H1 (cell line): ENCODE measurements around the gene ETF1. TPM values are rescaled to one million over a fixed set of nuclear protein-coding genes. Genes with fewer than 3 reads are reported as not detected.

Experiments used
- BACH1 ChIP-seq: IDR thresholded peaks from 2 replicates; pipeline ENCODE4 v1.6.1; 2012; ENCODE audit warnings: low read length, improper control_type of control experiment
- BCL11A ChIP-seq, 2 experiments: IDR thresholded peaks; one replicate each; pipeline ENCODE4 v1.6.1; 2011; ENCODE audit warnings: low read depth in 2 of 2, low read length in 2 of 2, mild to moderate bottlenecking in 2 of 2
- EP300 ChIP-seq, 2 experiments: IDR thresholded peaks; 1 replicate in 1 of 2; 2 replicates in 1 of 2; pipeline ENCODE4 v1.6.1; 2011 to 2012; ENCODE audit warnings: low read depth in 2 of 2, low read length in 2 of 2, mild to moderate bottlenecking in 2 of 2, borderline replicate concordance in 1 of 2, inconsistent platforms in 1 of 2, moderate library complexity in 1 of 2
- HDAC2 ChIP-seq, 2 experiments: fragments of 300-600 bp in 1 of 2; sonication (generic) in 1 of 2; IDR thresholded peaks; 2 replicates each; pipeline ENCODE4 v1.6.1; 2011 to 2012; ENCODE audit warnings: low read depth in 2 of 2, low read length in 2 of 2, mild to moderate bottlenecking in 2 of 2, moderate library complexity in 2 of 2, borderline replicate concordance in 1 of 2, inconsistent platforms in 1 of 2
- HDAC6 ChIP-seq: IDR thresholded peaks from one replicate; pipeline ENCODE4 v1.7.1; 2012; ENCODE audit warnings: low read depth, mild to moderate bottlenecking, inconsistent platforms, low read length, moderate library complexity
- KDM5A ChIP-seq: fragments of 200-600 bp; IDR thresholded peaks from 2 replicates; pipeline ENCODE4 v1.7.1; 2012; ENCODE audit warnings: mild to moderate bottlenecking, low read length, inconsistent platforms, mixed read lengths
- NRF1 ChIP-seq: IDR thresholded peaks from 2 replicates; pipeline ENCODE4 v1.6.1; 2011; ENCODE audit warnings: mild to moderate bottlenecking, low read depth, low read length, improper control_type of control experiment
- POLR2A ChIP-seq, 2 experiments: IDR thresholded peaks; 1 replicate in 1 of 2; 2 replicates in 1 of 2; pipeline ENCODE4 v1.6.1; 2011; ENCODE audit warnings: low read depth in 2 of 2, low read length in 2 of 2, mild to moderate bottlenecking in 2 of 2; ENCODE audit errors: control extremely low read depth in 1 of 2
- TCF12 ChIP-seq: IDR thresholded peaks from 2 replicates; pipeline ENCODE4 v1.6.1; 2011; ENCODE audit warnings: low read depth, mild to moderate bottlenecking, low read length
- TEAD4 ChIP-seq: IDR thresholded peaks from 2 replicates; pipeline ENCODE4 v1.6.1; 2012; ENCODE audit warnings: low read depth, low read length, inconsistent platforms, mixed read lengths
- polyA plus RNA-seq, 7 experiments: library from polyadenylated mRNA; depleted of rRNA in 3 of 7; stranded (reverse) in 5 of 7; unstranded in 2 of 7; fragments of >200 nt in 5 of 7; fragments of 200-250 nt in 2 of 7; gene quantifications; 1 replicate in 5 of 7; 2 replicates in 1 of 7; 4 replicates in 1 of 7; pipeline versions ENCODE4 v1.2.1 to v1.2.3, GENCODE V29; 2011 to 2013; ENCODE audit warnings: missing spikeins in 2 of 7, mixed read lengths in 2 of 7
- total RNA-seq: library from RNA; stranded (reverse); fragmentation: NEBNext Ultra II Directional; extraction: Animal tissue kit (Norgen Biotek cat#: 25700); gene quantifications from 2 replicates; pipeline ENCODE4 v1.2.1, GENCODE V29; 2021
- TF ChIP-seq, protein P1 (sequence below): IDR thresholded peaks from 2 replicates; pipeline ENCODE4 v1.6.1; 2011; ENCODE audit warnings: low read depth, mild to moderate bottlenecking, low read length; ENCODE audit not compliant: insufficient read depth
- TF ChIP-seq, protein P2 (sequence below): IDR thresholded peaks from 2 replicates; pipeline ENCODE4 v1.6.1; 2012; ENCODE audit warnings: inconsistent platforms

The ETF1 gene
- total and polyA plus RNA-seq, 2 of the 8 experiments (the other 6 are each of a cell fraction or from before 2014, with no cell fraction given), result 50.5 to 168 TPM

DNA sequence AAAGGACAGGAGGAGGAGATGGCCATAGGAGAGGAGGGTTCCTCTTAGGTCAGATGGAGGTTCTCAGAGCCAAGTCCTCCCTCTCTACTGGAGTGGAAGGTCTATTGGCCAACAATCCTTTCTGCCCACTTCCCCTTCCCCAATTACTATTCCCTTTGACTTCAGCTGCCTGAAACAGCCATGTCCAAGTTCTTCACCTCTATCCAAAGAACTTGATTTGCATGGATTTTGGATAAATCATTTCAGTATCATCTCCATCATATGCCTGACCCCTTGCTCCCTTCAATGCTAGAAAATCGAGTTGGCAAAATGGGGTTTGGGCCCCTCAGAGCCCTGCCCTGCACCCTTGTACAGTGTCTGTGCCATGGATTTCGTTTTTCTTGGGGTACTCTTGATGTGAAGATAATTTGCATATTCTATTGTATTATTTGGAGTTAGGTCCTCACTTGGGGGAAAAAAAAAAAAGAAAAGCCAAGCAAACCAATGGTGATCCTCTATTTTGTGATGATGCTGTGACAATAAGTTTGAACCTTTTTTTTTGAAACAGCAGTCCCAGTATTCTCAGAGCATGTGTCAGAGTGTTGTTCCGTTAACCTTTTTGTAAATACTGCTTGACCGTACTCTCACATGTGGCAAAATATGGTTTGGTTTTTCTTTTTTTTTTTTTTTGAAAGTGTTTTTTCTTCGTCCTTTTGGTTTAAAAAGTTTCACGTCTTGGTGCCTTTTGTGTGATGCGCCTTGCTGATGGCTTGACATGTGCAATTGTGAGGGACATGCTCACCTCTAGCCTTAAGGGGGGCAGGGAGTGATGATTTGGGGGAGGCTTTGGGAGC lies 74.7 kb downstream of the ETF1 start (continued):
- TF ChIP-seq BCL11A (IDR thresholded peaks at IDR 0.05; ENCODE audit: low read depth in 2 of 2, low read length in 2 of 2) (no peak), HDAC2 (IDR thresholded peaks at IDR 0.05; ENCODE audit: borderline replicate concordance in 1 of 2, low read depth in 2 of 2, low read length in 2 of 2) (no peak), TEAD4 (no peak), HDAC6 (no peak), NRF1 (peak; percentile 8; the same call in 1 of the 2 replicates), POLR2A (IDR thresholded peaks at IDR 0.05; ENCODE audit: control extremely low read depth in 1 of 2, low read depth in 2 of 2, low read length in 2 of 2) (peak in 1 of 2 experiments; percentile 62; a peak in 2 of 3 replicates), BACH1 (no peak), TCF12 (no peak), EP300 (IDR thresholded peaks at IDR 0.05; ENCODE audit: borderline replicate concordance in 1 of 2, low read depth in 2 of 2, low read length in 2 of 2) (no peak), KDM5A (no peak)
- TF ChIP-seq, protein P1, sequence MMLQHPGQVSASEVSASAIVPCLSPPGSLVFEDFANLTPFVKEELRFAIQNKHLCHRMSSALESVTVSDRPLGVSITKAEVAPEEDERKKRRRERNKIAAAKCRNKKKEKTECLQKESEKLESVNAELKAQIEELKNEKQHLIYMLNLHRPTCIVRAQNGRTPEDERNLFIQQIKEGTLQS, result no peak
- TF ChIP-seq, protein P2, sequence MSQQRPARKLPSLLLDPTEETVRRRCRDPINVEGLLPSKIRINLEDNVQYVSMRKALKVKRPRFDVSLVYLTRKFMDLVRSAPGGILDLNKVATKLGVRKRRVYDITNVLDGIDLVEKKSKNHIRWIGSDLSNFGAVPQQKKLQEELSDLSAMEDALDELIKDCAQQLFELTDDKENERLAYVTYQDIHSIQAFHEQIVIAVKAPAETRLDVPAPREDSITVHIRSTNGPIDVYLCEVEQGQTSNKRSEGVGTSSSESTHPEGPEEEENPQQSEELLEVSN, result no peak; the same call in 1 of the 2 replicates
